ENCODE measurements around the gene PRKX. TPM values are rescaled to one million over a fixed set of nuclear protein-coding genes. Genes with fewer than 3 reads are reported as not detected.
"Not testable (repeated sequence)": the region's sequence is repeated elsewhere in the genome, so short reads cannot be mapped to it uniquely, and the experiment has no call there.

Gene PRKX
- total RNA-seq, 2 donors from 2014 or later, result 12.4 TPM

DNA sequence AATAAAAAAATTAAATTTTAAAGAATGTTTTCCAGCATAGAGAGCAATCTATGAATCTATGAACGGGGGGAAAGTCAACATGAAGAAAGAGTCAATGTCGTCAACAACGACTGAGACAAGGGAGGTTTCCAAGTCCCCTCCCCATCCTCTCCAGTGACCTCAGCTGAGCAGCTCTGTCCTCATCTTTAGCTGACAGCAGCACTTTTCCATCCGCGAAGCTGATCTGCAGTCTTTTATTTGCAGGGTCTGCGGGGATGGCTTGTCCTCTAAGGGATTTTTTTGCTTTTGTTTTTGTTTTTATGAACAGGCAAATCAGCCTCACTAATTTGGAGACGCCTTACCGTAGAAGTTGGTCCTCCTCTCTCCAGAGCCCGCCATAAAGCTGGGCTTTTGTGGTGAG lies 46.5 kb downstream of the PRKX start:
- DNase-seq (ENCODE audit: low spot score), result no peak
- intact Hi-C loops (cut with DNase I), result no loop called here

DNA sequence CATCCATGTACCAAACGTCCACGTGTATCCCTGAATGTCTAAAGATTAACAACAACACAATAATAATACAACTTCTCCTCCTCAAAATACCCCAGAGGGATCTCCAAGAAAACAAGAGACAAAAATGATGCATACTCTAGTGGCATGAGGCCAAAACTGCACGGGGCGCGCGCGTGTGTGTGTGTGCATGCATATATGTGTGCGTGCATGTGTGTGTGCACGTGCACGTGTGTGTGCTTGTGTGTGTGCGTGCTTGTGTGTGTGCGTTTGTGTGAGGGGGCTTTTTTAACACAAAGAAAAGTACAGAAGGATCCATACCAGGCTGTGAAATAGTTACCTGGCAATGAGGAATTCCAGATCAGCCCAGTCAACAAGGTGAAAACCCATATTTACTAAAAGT lies 48.5 kb downstream of the PRKX start:
- intact Hi-C loops (cut with DNase I), result no loop called here
- DNase-seq (ENCODE audit: low spot score), result no peak

- DNase-seq (ENCODE audit: low spot score); intact Hi-C loops (cut with DNase I): not testable (repeated sequence)
These were observed 49.7 kb downstream of the PRKX start for GRCh38 chrX:3663576-3664250.

- intact Hi-C loops (cut with DNase I), result no loop called here
- no peak for DNase-seq (ENCODE audit: low spot score)
These were observed 53.7 kb downstream of the PRKX start for GRCh38 chrX:3659761-3660160.

DNA sequence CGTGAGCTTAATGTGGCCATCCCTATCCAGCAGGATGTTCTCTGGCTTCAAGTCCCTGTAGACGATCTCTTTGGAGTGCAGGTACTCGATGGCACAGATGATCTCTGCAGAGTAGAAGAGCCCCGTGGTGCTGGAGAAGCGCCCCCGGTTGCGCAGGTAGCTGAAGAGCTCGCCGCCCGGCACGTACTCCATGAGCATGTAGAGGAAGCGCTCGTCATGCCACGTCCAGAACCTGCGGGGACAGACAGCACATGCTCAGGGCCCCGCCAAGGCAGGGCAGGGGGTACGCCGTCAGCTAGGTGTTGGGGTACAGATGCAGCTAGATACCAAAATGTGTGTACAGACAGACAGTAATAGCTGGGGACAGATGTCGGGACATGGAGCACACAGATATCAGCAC lies 58.3 kb downstream of the PRKX start:
- intact Hi-C loops (cut with DNase I), result no loop called here
- DNase-seq (ENCODE audit: low spot score), result no peak

DNA sequence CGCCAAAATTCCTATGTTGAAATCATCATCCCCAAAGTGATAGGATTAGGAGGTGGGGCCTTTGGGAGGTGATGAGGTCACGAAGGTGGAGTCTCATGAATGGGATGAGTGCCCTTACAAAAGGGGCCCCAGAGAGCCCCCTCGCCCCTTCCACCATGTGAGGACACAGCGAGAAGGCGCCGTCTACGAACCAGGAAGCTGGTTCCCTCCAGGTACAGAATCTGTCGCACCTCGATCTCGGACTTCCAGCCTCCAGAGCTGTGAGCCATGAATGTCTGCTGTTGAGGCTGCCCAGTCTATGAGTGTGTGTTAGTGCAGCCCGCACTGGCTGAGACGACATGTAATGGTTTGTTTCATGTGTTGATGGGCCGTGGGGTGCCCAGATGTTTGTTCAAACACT lies 60.3 kb downstream of the PRKX start:
- no peak for DNase-seq (ENCODE audit: low spot score)
- intact Hi-C loops (cut with DNase I), result no loop called here

- intact Hi-C loops (cut with DNase I), result no loop called here
- no peak for DNase-seq (ENCODE audit: low spot score)
These were observed 62.2 kb downstream of the PRKX start for GRCh38 chrX:3651277-3651676.

DNA sequence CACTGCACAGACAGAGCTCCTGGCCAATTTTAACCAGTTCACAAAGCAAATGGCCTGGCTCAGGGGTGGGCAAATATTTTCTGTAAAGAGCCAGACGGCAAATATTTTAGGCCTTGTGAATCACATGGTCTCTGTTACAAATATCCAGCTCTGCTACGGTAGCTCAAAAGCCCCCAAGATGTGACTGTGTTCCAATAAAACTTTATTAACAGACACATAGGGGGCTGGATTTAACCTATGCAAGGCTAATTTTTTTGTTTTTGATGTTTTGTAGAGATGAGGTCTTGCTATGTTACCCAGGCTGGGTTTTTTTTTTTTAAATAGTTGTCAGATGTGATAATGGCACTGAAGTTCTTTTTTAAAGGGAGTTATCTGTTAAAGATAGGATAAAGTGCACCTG lies 65.4 kb downstream of the PRKX start:
- intact Hi-C loops (cut with DNase I), result loop anchor here in 1 of 2 donors (5.0 kb wide), 1 partner anchor 941 kb away; no protein-coding TSS in a partner anchor
- no peak for DNase-seq (ENCODE audit: low spot score)

DNA sequence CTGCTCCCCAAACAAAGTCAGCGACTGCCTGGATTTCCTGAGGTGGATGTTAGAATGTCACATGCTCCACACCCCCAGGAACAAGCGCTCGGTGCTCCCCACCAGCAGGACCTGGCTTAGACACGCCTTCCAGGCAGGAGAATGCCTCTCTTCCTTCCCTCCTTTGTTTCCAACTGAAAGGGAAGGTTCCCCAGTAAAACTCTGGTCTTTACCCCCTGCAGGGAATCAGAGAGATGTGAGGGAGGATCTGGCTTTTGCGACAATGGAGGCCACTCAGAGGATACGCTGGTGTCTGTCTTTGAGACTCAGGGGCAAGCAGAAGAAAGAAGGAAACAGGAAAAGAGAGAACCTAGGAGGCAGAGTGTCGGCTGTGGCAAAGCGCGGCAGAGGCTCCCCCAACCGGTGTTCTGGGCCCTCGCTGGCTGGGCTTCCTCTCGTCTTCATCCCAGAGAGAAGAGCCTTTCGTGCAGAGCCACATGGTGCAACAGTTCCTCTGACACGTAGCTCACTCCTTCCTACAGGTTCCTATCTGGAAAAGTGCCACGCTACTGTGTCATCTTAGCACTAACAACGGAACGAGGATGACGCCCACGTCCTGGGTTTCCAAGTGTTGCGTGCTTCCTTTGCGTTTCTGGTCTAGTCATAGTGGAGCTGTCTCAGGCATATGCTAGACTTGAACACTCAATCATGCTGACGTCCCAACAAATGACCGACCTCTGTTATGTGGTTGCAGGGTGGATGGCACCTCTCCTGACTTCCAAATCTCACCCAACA lies 73.4 kb downstream of the PRKX start:
- intact Hi-C loops (cut with DNase I); DNase-seq (ENCODE audit: low spot score): not testable (repeated sequence)

- intact Hi-C loops (cut with DNase I), result no loop called here
- DNase-seq (ENCODE audit: low spot score), result no peak
These were observed 74.2 kb downstream of the PRKX start for GRCh38 chrX:3639236-3639635.

DNA sequence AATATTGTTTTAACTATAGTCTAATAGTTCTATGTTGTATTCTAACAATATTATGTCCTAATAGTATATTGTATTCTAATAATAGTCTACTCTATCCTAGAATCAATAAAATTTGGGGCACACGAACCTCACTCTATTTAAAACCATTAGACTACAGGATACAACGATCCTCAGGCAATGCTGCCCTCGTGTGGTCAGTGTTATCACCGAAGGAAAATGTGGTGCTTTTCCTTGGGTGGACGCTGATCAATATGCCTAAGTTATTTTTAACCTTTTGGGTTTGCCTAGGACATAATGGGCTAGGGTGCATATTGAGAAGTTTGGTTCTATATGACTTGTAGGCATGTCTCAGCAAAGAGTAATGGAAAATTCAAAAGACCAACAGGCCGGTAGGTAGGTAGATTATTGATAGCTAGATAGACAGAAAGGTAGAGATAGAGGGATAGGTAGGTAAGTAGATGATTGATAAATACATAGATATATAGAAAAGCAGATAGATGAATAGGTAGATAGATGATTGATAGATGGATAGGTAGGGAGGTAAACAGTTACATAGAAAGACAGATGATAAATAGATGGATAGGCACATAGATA lies 75.1 kb downstream of the PRKX start:
- intact Hi-C loops (cut with DNase I), result no loop called here
- DNase-seq (ENCODE audit: low spot score), result no peak

DNA sequence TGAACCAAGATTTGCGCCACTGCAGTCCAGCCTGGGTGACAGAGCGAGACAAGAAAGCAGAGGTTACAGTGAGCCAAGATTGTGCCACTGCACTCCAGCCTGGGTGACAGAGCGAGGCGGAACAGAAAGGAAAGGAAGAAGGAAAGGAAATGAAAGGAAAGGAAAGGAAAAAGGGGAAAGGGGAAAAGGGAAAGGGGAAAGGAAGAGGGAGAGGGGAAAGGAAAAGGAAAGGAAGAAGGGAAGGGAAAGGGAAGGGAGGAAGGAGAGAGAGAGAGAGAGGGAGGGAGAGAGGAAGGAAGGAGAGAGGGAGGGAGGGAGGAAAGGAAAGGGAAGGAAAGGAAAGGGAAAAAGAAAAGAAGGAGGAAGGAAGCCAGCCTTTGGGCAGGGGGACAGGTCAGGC lies 76.6 kb downstream of the PRKX start:
- intact Hi-C loops (cut with DNase I), result no loop called here
- no peak for DNase-seq (ENCODE audit: low spot score)

- no peak for DNase-seq (ENCODE audit: low spot score)
- intact Hi-C loops (cut with DNase I), result no loop called here
These were observed 82.3 kb downstream of the PRKX start for GRCh38 chrX:3631196-3631595.

DNA sequence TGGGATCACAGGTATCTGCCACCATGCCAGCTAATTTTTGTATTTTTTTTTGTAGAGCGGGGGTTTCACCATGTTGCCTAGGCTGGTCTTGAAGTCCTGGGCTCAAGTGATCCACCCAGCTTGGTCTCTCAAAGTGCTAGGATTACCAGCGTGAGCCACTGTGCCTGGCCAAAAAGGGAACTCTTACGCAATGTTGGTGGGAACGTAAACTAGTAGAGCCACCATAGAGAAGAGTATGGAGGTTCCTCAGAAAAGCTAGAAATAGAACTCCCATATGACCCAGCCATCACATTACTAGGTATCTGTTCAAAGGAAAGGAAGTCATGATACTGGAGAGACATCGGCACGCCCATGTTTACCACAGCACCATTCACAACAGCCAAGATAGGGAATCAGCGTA lies 85.9 kb downstream of the PRKX start:
- intact Hi-C loops (cut with DNase I), result no loop called here
- DNase-seq (ENCODE audit: low spot score), result no peak

DNA sequence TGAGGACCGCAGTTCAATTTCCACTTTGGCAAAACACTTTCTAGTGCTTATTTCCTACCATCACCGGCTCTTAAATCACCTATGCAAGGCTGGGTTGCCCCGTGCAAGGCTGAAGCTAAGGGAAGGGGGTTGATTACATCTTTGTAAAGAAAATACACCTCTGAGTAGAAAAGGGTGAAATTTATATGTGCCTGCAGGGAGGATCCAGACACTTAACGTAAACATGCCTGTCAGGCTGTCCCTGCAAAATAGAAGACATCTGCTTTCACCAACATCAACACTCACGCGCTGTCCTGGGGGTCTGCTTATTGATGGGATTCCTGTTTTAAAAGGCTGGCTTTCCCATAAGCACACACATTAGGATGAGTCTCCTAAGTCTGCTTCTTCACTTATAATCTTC lies 92.0 kb downstream of the PRKX start:
- intact Hi-C loops (cut with DNase I), result no loop called here
- DNase-seq (ENCODE audit: low spot score), result no peak

GRCh38 chrX:3611744-3612143 lies 101.7 kb downstream of the PRKX start:
- intact Hi-C loops (cut with DNase I); DNase-seq (ENCODE audit: low spot score): not testable (repeated sequence)

- no peak for DNase-seq (ENCODE audit: low spot score)
- intact Hi-C loops (cut with DNase I), result no loop called here
These were observed 103.6 kb downstream of the PRKX start for GRCh38 chrX:3609810-3610209.

DNA sequence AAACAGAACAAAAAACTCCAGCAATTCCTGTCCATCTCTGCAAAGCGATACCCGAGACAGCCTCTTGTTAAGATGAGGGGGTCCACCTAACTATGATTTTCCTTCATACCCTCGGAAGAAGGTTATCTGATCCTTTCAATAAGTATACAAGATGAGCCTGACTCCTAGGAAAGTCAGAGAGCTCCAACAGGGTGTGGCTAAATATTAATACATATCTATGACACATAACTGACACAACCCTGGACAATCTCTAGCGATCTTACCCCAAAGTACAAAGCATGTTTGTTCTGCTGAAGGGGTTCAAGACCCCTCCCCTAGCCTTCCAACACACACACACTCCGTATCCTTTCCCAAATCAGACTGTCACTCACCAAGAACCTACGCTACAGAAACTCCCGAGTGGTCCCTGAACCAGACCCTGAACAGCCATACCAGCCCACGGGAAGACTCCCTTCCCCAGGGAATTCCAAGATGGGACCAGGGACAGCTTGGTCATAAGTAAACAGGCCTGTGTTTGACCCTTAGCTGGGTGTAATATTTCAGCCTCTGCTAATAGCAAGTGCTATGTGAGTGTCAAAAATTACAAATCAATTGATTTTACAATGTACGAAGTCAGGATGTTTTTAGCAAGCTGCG lies 110.3 kb downstream of the PRKX start:
- intact Hi-C loops (cut with DNase I), result no loop called here
- DNase-seq (ENCODE audit: low spot score), result no peak

DNA sequence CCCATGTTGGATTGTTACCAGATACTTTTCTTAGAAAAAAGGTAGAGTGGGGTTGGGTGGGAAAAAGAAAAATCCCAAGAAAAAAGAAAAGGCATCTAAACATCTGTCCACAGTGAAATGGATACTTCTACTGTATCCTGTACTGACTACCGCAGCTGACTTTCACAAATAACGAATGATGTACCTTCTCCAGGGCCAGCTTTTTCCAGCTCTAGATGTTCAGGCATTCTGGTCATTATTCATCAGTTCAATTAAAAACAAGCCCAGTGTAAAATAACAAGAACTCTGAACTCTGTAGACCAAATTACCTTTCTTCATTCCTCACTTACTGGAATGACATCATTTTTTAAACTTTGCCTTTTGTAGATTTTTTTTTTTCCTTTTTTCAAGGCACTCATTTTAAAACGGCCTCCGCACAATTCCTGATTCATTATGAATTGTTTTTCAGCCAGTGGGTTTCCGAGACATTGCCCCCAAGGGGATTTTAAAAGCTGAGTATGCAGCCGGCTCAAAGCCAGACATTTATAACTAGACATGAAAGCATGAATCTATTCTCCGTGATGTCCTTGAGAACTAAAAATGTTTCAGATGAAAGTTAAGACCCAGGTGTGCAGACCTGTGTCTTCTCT lies 113.5 kb downstream of the PRKX start:
- intact Hi-C loops (cut with DNase I), result no loop called here

DNA sequence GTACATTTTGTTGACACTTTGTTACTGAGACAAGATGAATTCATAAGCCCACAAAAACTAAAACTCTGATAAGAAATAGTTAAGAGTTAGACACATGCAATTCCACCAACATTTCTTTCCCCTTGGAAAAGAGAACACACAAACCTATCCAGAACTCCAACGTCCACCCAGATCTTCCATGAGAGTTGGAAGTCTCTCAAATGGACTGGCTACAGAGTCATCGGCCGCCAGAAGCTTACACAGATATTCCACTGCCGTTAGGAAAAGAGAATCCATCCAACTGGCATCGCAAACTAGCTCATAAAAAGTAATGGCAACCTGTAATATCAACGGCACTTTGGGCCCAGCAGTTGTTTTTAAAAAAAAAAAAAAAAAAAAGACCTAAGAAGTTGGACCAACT lies 114.7 kb downstream of the PRKX start:
- intact Hi-C loops (cut with DNase I), result no loop called here
- DNase-seq (ENCODE audit: low spot score), result no peak

More for the DNA sequence above, 113.5 kb downstream of the PRKX start:
- no peak for DNase-seq (ENCODE audit: low spot score)
